ENCODE measurements around the gene RBP3. TPM values are rescaled to one million over a fixed set of nuclear protein-coding genes. Genes with fewer than 3 reads are reported as not detected.

Gene RBP3
- total RNA-seq, 1 donor from 2014 or later: not detected

DNA sequence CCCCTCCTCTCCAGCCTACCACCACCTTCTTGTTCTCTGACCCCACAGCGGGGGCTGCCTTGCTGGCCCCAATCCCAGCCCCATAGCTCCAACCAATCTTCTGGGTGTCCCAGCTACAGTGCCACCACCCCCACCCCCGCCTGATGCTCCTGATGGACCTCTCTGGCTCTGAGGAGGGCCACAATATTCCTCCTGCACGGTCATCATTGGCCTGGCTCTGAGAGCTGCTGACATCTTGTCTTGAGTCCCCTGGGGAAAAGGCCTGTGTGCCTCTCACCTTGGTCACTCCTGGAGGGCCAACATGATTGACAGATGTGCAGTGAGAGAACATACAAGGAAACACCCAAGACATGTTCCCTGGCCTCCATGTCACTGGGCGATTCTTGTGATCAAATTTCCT, 18.3 kb upstream of the RBP3 start:
- no peak overlapping the region for H3K4me3 Mint-ChIP-seq
- H3K4me1 Mint-ChIP-seq: peaks cover 9% of the 10 kb centered on the region

GRCh38 chr10:47330366-47330765, 17.8 kb upstream of the RBP3 start:
- H3K27ac Mint-ChIP-seq (ENCODE audit: unreplicated experiment): no peak overlapping the region
- no peaks in the 10 kb centered on the region for H3K9me3 Mint-ChIP-seq
- no peak overlapping the region for H3K4me3 Mint-ChIP-seq
- DNase-seq (ENCODE audit: low read depth, low spot score): no peak
- peaks cover 5% of the 10 kb centered on the region for H3K27me3 Mint-ChIP-seq (ENCODE audit: low read depth)
- TF ChIP-seq CTCF (conservative IDR thresholded peaks at IDR 0.05): no peak
- H3K4me1 Mint-ChIP-seq: peaks cover 9% of the 10 kb centered on the region
- no peaks in the 10 kb centered on the region for H3K36me3 Mint-ChIP-seq (ENCODE audit: low read depth)

More for the DNA sequence above, 18.3 kb upstream of the RBP3 start:
- Mint-ChIP-seq H3K27ac (ENCODE audit: unreplicated experiment) (no peak overlapping the region), H3K27me3 (ENCODE audit: low read depth) (peaks cover 4% of the 10 kb centered on the region), H3K9me3 (no peaks in the 10 kb centered on the region), H3K36me3 (ENCODE audit: low read depth) (no peaks in the 10 kb centered on the region)
- no peak for DNase-seq (ENCODE audit: low read depth, low spot score)
- TF ChIP-seq CTCF (conservative IDR thresholded peaks at IDR 0.05): no peak

GRCh38 chr10:47330804-47331203, 17.4 kb upstream of the RBP3 start:
- no peaks in the 10 kb centered on the region for H3K9me3 Mint-ChIP-seq
- H3K4me1 Mint-ChIP-seq: peaks cover 9% of the 10 kb centered on the region
- no peak overlapping the region for H3K4me3 Mint-ChIP-seq
- no peak for TF ChIP-seq CTCF (conservative IDR thresholded peaks at IDR 0.05)
- no peak for DNase-seq (ENCODE audit: low read depth, low spot score)
- H3K27me3 Mint-ChIP-seq (ENCODE audit: low read depth): peaks cover 5% of the 10 kb centered on the region
- H3K36me3 Mint-ChIP-seq (ENCODE audit: low read depth): no peaks in the 10 kb centered on the region
- H3K27ac Mint-ChIP-seq (ENCODE audit: unreplicated experiment): no peak overlapping the region

- Mint-ChIP-seq H3K9me3 (no peaks in the 10 kb centered on the region), H3K4me3 (no peak overlapping the region), H3K4me1 (peaks cover 5% of the 10 kb centered on the region), H3K36me3 (ENCODE audit: low read depth) (no peaks in the 10 kb centered on the region), H3K27me3 (ENCODE audit: low read depth) (peaks cover 5% of the 10 kb centered on the region), H3K27ac (ENCODE audit: unreplicated experiment) (no peak overlapping the region)
- no peak for DNase-seq (ENCODE audit: low read depth, low spot score)
- no peak for TF ChIP-seq CTCF (conservative IDR thresholded peaks at IDR 0.05)
These were observed 16.7 kb upstream of the RBP3 start for GRCh38 chr10:47331491-47331890.

DNA sequence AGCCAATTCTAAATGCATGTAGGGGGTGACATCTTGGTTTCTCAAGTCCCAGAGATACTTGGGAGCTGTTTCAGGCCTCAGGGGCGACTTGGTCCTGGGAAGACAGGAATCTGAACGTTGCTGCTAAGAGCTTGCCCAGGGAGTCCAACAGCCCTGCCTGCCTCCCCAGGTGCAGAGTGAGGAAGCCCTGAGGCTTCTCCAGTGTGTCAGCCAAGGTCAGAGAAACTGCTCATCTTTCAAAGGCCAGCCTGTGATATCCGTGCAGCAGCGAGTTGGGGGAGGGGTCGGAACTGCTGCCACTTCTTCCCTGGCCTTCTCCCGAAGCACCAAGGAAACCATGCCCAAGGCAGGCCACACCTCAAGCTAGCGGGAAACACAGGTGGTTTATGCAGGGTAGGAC, 16.2 kb upstream of the RBP3 start:
- H3K4me1 Mint-ChIP-seq: peaks cover 5% of the 10 kb centered on the region
- no peaks in the 10 kb centered on the region for H3K36me3 Mint-ChIP-seq (ENCODE audit: low read depth)
- TF ChIP-seq CTCF (conservative IDR thresholded peaks at IDR 0.05): no peak
- no peak for DNase-seq (ENCODE audit: low read depth, low spot score)
- peaks cover 5% of the 10 kb centered on the region for H3K27me3 Mint-ChIP-seq (ENCODE audit: low read depth)
- H3K27ac Mint-ChIP-seq (ENCODE audit: unreplicated experiment): no peak overlapping the region
- no peaks in the 10 kb centered on the region for H3K9me3 Mint-ChIP-seq
- H3K4me3 Mint-ChIP-seq: no peak overlapping the region

- Mint-ChIP-seq H3K27ac (ENCODE audit: unreplicated experiment) (no peak overlapping the region), H3K9me3 (no peaks in the 10 kb centered on the region), H3K36me3 (ENCODE audit: low read depth) (no peaks in the 10 kb centered on the region), H3K4me1 (peaks cover 5% of the 10 kb centered on the region), H3K27me3 (ENCODE audit: low read depth) (peaks cover 5% of the 10 kb centered on the region), H3K4me3 (no peak overlapping the region)
- no peak for DNase-seq (ENCODE audit: low read depth, low spot score)
- TF ChIP-seq CTCF (conservative IDR thresholded peaks at IDR 0.05): no peak
These were observed 15.8 kb upstream of the RBP3 start for GRCh38 chr10:47332371-47332770.
